Thyroid gland (tissue), 4 donors: ENCODE results near the gene KPNA3. TPM values are rescaled to one million over a fixed set of nuclear protein-coding genes. Genes with fewer than 3 reads are reported as not detected.

Source experiments
- DNase-seq, 2 donors: peaks; one replicate each; pipeline ENCODE4 v3.0.0-alpha.2; 2019
- H3K27ac ChIP-seq, 3 donors: fragments of 200-600 bp; sonication (generic); 1 replicate in 2 of 3; 2 replicates in 1 of 3; pipeline ENCODE4 v1.5.1; 2016 to 2019; ENCODE audit warnings: mild to moderate bottlenecking in 1 of 3, moderate library complexity in 1 of 3
- H3K27me3 ChIP-seq: fragments of 200-600 bp; sonication (generic); one replicate; pipeline ENCODE4 v1.5.1; 2019
- H3K36me3 ChIP-seq, 2 donors: fragments of 200-600 bp; sonication (generic); one replicate each; pipeline ENCODE4 v1.5.1; 2016 to 2019
- H3K4me1 ChIP-seq, 2 donors: fragments of 200-600 bp; sonication (generic); one replicate each; pipeline ENCODE4 v1.5.1; 2017 to 2019
- H3K4me3 ChIP-seq, 3 donors: fragments of 200-600 bp; sonication (generic); replicated peaks in 1 of 3; 1 replicate in 2 of 3; 2 replicates in 1 of 3; pipeline ENCODE4 v1.5.1; 2016; ENCODE audit warnings: mild to moderate bottlenecking in 1 of 3
- H3K9me3 ChIP-seq: fragments of 200-600 bp; sonication (generic); one replicate; pipeline ENCODE4 v1.5.1; 2017
- CTCF ChIP-seq, 6 experiments: fragments of 200-600 bp in 3 of 6; fragments of 450-650 bp in 3 of 6; sonication (generic) in 3 of 6; IDR thresholded peaks; one replicate each; pipeline ENCODE4 v1.5.1; 2016 to 2019; ENCODE audit warnings: antibody characterized with exemption in 6 of 6, mild to moderate bottlenecking in 2 of 6, inconsistent platforms in 1 of 6, moderate library complexity in 1 of 6
- POLR2A ChIP-seq, 2 donors: fragments of 450-650 bp; IDR thresholded peaks; one replicate each; pipeline ENCODE4 v1.6.1; 2017; ENCODE audit warnings: antibody characterized with exemption in 2 of 2, mild to moderate bottlenecking in 2 of 2, moderate library complexity in 1 of 2
- WGBS, 2 donors: methylation state at CpG; one replicate each; pipeline ENCODE4 v1.1.5; 2017; 5-methylcytosine and 5-hydroxymethylcytosine counted together
- intact Hi-C: fragments of 100-400 bp; cut with DNase I; formaldehyde crosslinking; loops from one replicate; pipeline ENCODE4 v1.15.1; 2023
- total RNA-seq, 4 donors: library from RNA; depleted of rRNA; stranded (reverse); fragments of >200 nt; gene quantifications; one replicate each; pipeline ENCODE4 v1.2.3, GENCODE V29; 2016

The KPNA3 gene
- total RNA-seq, 4 donors from 2014 or later, result 29.5 to 34.6 (median 32.1) TPM

- Histone ChIP-seq H3K27me3 (no peaks in the 10 kb centered on the region), H3K9me3 (no peaks in the 10 kb centered on the region), H3K4me1 (peaks cover 9 to 13% of the 10 kb centered on the region in 2 donors), H3K4me3 (peak within 1 kb of the TSS; percentile 21 to 56 (median 53)), H3K36me3 (no peaks in the 10 kb centered on the region), H3K27ac (peak within 1 kb of the TSS; percentile 41 to 84 (median 73))
- 1% methylated on average over 28 to 45 of the region's 67 CpGs for WGBS, 2 donors
- TF ChIP-seq POLR2A (IDR thresholded peaks at IDR 0.05) (peak in 1 of 2 donors; percentile 79), CTCF (IDR thresholded peaks at IDR 0.05) (no peak)
- peak; percentile 95 for DNase-seq
- intact Hi-C loops, result loop anchor here (5.0 kb wide), 1 partner anchor 101 kb away; the partner anchor contains the start of gene KPNA3
Observed at GRCh38 chr13:49690995-49691784, 101.3 kb downstream of the KPNA3 start, which contains the start of gene EBPL. Gene EBPL (minus strand): TSS chr13:49691486. CDS start chr13:49691424, 62 bp downstream.

- 12 to 14% methylated on average over 15 to 17 of the region's 17 CpGs for WGBS, 2 donors
- Histone ChIP-seq H3K9me3 (no peaks in the 10 kb centered on the region), H3K36me3 (no peaks in the 10 kb centered on the region), H3K4me1 (peaks cover 9 to 13% of the 10 kb centered on the region in 2 donors), H3K27me3 (no peaks in the 10 kb centered on the region), H3K4me3 (peak overlapping the region; percentile 21 to 56 (median 53)), H3K27ac (peak overlapping the region in 2 of 3 donors; percentile 73 to 84)
- TF ChIP-seq CTCF (IDR thresholded peaks at IDR 0.05), result no peak
- no peak for TF ChIP-seq POLR2A (IDR thresholded peaks at IDR 0.05)
- DNase-seq, result peak; percentile 23 to 27
- intact Hi-C loops, result loop anchor here (5.0 kb wide), 1 partner anchor 102 kb away; the partner anchor contains the start of gene KPNA3
Observed at GRCh38 chr13:49690133-49690994, 102.1 kb downstream of the KPNA3 start.

- 76 to 84% methylated on average over 6 of the region's 6 CpGs for WGBS, 2 donors
- H3K27ac ChIP-seq, result no peak overlapping the region
- TF ChIP-seq CTCF (IDR thresholded peaks at IDR 0.05) (no peak), POLR2A (IDR thresholded peaks at IDR 0.05) (no peak)
- no peaks in the 10 kb centered on the region for H3K36me3 ChIP-seq
- H3K27me3 ChIP-seq, result no peaks in the 10 kb centered on the region
- intact Hi-C loops, result no loop called here
- H3K4me3 ChIP-seq, result no peak overlapping the region
- H3K4me1 ChIP-seq, result peaks cover 0 to 7% of the 10 kb centered on the region in 2 donors
- DNase-seq, result no peak
- H3K9me3 ChIP-seq, result no peaks in the 10 kb centered on the region
Observed at GRCh38 chr13:49683489-49683888, 109.0 kb downstream of the KPNA3 start.

- WGBS, 2 donors, result 81 to 94% methylated on average over 4 of the region's 4 CpGs
- intact Hi-C loops, result no loop called here
- TF ChIP-seq CTCF (IDR thresholded peaks at IDR 0.05) (no peak), POLR2A (IDR thresholded peaks at IDR 0.05) (no peak)
- H3K27ac ChIP-seq, result no peak overlapping the region
- no peak for DNase-seq
- H3K4me3 ChIP-seq, result no peak overlapping the region
- H3K4me1 ChIP-seq, result peaks cover 0 to 7% of the 10 kb centered on the region in 2 donors
- no peaks in the 10 kb centered on the region for H3K36me3 ChIP-seq
- no peaks in the 10 kb centered on the region for H3K9me3 ChIP-seq
- H3K27me3 ChIP-seq, result no peaks in the 10 kb centered on the region
Observed at GRCh38 chr13:49681842-49682435, 110.5 kb downstream of the KPNA3 start.
